Upper lobe of left lung (tissue), 6 donors: ENCODE results near the gene C18orf54. TPM values are rescaled to one million over a fixed set of nuclear protein-coding genes. Genes with fewer than 3 reads are reported as not detected.

Source experiments
- ATAC-seq, 2 donors: fragments of 200-7000 bp; cut with Tn5 transposase; one replicate each; pipeline ENCODE4 v1.9.1; 2022; ENCODE audit warnings: mild to moderate bottlenecking in 2 of 2, moderate library complexity in 2 of 2; ENCODE audit not compliant: low FRiP score in 2 of 2
- DNase-seq, 2 donors: peaks; one replicate each; pipeline ENCODE4 v3.0.0-alpha.2; 2019 to 2020
- H3K27ac ChIP-seq, 4 donors: fragments of 200-600 bp; sonication (generic); one replicate each; pipeline ENCODE4 v1.5.1; 2016 to 2019
- H3K27me3 ChIP-seq, 4 donors: fragments of 200-600 bp; sonication (generic); one replicate each; pipeline ENCODE4 v1.5.1; 2017 to 2019
- H3K36me3 ChIP-seq, 4 donors: fragments of 200-600 bp; sonication (generic); one replicate each; pipeline ENCODE4 v1.5.1; 2016 to 2019
- H3K4me1 ChIP-seq, 4 donors: fragments of 200-600 bp; sonication (generic); one replicate each; pipeline ENCODE4 v1.5.1; 2018 to 2019
- H3K4me3 ChIP-seq, 4 donors: fragments of 200-600 bp; sonication (generic); one replicate each; pipeline ENCODE4 v1.5.1; 2017 to 2019; ENCODE audit warnings: mild to moderate bottlenecking in 2 of 4, moderate library complexity in 1 of 4
- H3K9me3 ChIP-seq, 4 donors: fragments of 200-600 bp; sonication (generic); one replicate each; pipeline ENCODE4 v1.5.1; 2018 to 2019
- CTCF ChIP-seq, 6 experiments: fragments of 450-650 bp in 4 of 6; fragments of 200-600 bp in 2 of 6; sonication (generic) in 2 of 6; IDR thresholded peaks; one replicate each; pipeline ENCODE4 v1.5.1; 2016 to 2019; ENCODE audit warnings: antibody characterized with exemption in 6 of 6
- EP300 ChIP-seq, 4 donors: sonication (generic); formaldehyde crosslinking; IDR thresholded peaks; one replicate each; pipeline ENCODE4 v1.5.1; 2017; ENCODE audit warnings: antibody characterized with exemption in 4 of 4, control low read depth in 2 of 4
- POLR2A ChIP-seq, 4 donors: fragments of 450-650 bp; IDR thresholded peaks; one replicate each; pipeline ENCODE4 v1.5.1; 2016 to 2017; ENCODE audit warnings: antibody characterized with exemption in 4 of 4, mild to moderate bottlenecking in 2 of 4
- POLR2AphosphoS5 ChIP-seq, 2 donors: sonication (generic); formaldehyde crosslinking; IDR thresholded peaks; one replicate each; pipeline ENCODE4 v1.5.1; 2017; ENCODE audit warnings: antibody characterized with exemption in 2 of 2
- WGBS, 2 donors: methylation state at CpG; one replicate each; pipeline ENCODE4 v1.1.5; 2017 to 2018; 5-methylcytosine and 5-hydroxymethylcytosine counted together
- total RNA-seq, 6 donors: library from RNA; depleted of rRNA in 4 of 6; stranded (reverse); fragments of >200 nt in 4 of 6; gene quantifications; one replicate each; pipeline versions ENCODE4 v1.1.0 to v1.2.1, GENCODE V29; 2016 to 2021
- donor health status: DM: no; HTN: no; CAD: no; lungs with moderate emphysema.
- donor health status: DM: no; HTN: yes; CAD: no; lungs with severe emphysema.

C18orf54 gene
- total RNA-seq, 6 donors from 2014 or later: 0.91 to 4.9 (median 2.4) TPM

DNA sequence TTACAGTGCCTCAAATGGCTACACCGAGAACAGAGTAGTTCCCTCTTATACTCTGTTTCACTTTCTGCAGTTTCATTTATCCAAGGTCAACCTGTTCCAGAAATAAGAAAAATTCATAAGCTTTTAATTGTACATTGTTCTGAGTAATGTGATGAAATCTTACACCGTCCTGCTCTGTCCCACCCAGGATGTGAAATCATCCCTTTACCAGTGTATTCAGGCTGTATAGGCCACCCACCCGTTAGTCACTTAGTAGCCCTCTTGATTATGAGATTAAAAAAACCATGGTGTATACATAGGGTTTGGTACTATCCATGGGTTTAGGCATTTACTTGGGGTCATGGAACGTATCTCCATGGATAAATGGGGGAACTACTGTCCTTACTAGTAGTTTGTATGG is 29.9 kb upstream of the C18orf54 start:
- Histone ChIP-seq H3K4me1 (no peaks in the 10 kb centered on the region), H3K27me3 (no peaks in the 10 kb centered on the region), H3K9me3 (no peaks in the 10 kb centered on the region), H3K27ac (no peak overlapping the region), H3K36me3 (no peaks in the 10 kb centered on the region), H3K4me3 (no peak overlapping the region)
- WGBS, 2 donors: 72 to 76% methylated on average over 4 of the region's 4 CpGs
- ATAC-seq (no peak), DNase-seq (no peak)
- TF ChIP-seq EP300 (IDR thresholded peaks at IDR 0.05) (no peak), CTCF (IDR thresholded peaks at IDR 0.05) (no peak), POLR2A (IDR thresholded peaks at IDR 0.05) (no peak), POLR2AphosphoS5 (IDR thresholded peaks at IDR 0.05) (no peak)

GRCh38 chr18:54329787-54330186 is 27.9 kb upstream of the C18orf54 start:
- Histone ChIP-seq H3K27me3 (no peaks in the 10 kb centered on the region), H3K4me1 (no peaks in the 10 kb centered on the region), H3K4me3 (no peak overlapping the region), H3K9me3 (no peaks in the 10 kb centered on the region), H3K27ac (no peak overlapping the region), H3K36me3 (no peaks in the 10 kb centered on the region)
- no peak for DNase-seq
- TF ChIP-seq EP300 (IDR thresholded peaks at IDR 0.05) (no peak), CTCF (IDR thresholded peaks at IDR 0.05) (no peak), POLR2AphosphoS5 (IDR thresholded peaks at IDR 0.05) (no peak)
- ATAC-seq: no peak

- ATAC-seq (no peak), DNase-seq (no peak)
- Histone ChIP-seq H3K9me3 (no peaks in the 10 kb centered on the region), H3K36me3 (no peaks in the 10 kb centered on the region), H3K4me3 (no peak overlapping the region), H3K27me3 (no peaks in the 10 kb centered on the region), H3K4me1 (no peaks in the 10 kb centered on the region), H3K27ac (no peak overlapping the region)
- no peak for TF ChIP-seq CTCF (IDR thresholded peaks at IDR 0.05)
- WGBS, 2 donors: 66 to 74% methylated on average over 6 of the region's 6 CpGs
Observed at GRCh38 chr18:54330768-54331548, 26.7 kb upstream of the C18orf54 start.

DNA sequence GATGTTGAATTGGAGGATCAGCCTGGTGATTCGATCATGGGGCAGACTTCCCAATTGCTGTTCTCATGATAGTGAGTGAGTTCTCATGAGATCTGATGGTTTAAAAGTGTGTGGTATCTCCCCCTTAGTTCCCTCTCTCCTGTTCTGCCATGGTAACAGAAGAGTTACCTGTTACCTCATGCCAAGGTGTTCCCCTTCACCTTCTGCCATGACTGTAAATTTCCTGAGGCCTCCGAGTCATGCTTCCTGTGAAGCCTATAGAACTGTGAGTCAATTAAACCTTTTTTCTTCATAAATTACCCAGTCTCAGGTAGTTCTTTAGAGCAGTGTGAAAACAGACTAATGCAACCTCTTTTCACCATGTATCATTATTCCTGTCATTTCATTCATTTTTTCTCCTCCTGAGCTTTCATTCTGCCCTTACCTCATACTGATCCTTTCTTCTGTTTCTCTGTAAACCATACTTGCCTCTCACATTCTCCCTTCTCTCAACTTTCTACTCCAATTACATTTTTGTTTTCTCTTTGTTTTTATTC is 22.0 kb upstream of the C18orf54 start:
- Histone ChIP-seq H3K4me3 (no peak overlapping the region), H3K4me1 (no peaks in the 10 kb centered on the region), H3K27ac (no peak overlapping the region), H3K9me3 (no peaks in the 10 kb centered on the region), H3K36me3 (no peaks in the 10 kb centered on the region), H3K27me3 (no peaks in the 10 kb centered on the region)
- TF ChIP-seq CTCF (IDR thresholded peaks at IDR 0.05) (no peak), POLR2A (IDR thresholded peaks at IDR 0.05) (no peak), POLR2AphosphoS5 (IDR thresholded peaks at IDR 0.05) (no peak), EP300 (IDR thresholded peaks at IDR 0.05) (no peak)
- no peak for DNase-seq
- no peak for ATAC-seq
- 82 to 93% methylated on average over 2 of the region's 2 CpGs for WGBS, 2 donors

- H3K36me3 ChIP-seq: no peaks in the 10 kb centered on the region
- no peak overlapping the region for H3K27ac ChIP-seq
- no peak for ATAC-seq
- H3K27me3 ChIP-seq: no peaks in the 10 kb centered on the region
- TF ChIP-seq CTCF (IDR thresholded peaks at IDR 0.05): no peak
- TF ChIP-seq POLR2AphosphoS5 (IDR thresholded peaks at IDR 0.05): no peak
- no peak for TF ChIP-seq EP300 (IDR thresholded peaks at IDR 0.05)
- no peak for TF ChIP-seq POLR2A (IDR thresholded peaks at IDR 0.05)
- H3K9me3 ChIP-seq: no peaks in the 10 kb centered on the region
- no peak overlapping the region for H3K4me3 ChIP-seq
- H3K4me1 ChIP-seq: no peaks in the 10 kb centered on the region
- 95 to 97% methylated on average over 4 of the region's 4 CpGs for WGBS, 2 donors
- DNase-seq: no peak
Observed at GRCh38 chr18:54338230-54338629, 19.5 kb upstream of the C18orf54 start.
